Osteocyte (in vitro differentiated cells): ENCODE measurements around the gene MLANA. TPM values are rescaled to one million over a fixed set of nuclear protein-coding genes. Genes with fewer than 3 reads are reported as not detected.

ENCODE experiments used
- DNase-seq: peaks from one replicate; pipeline ENCODE4 v3.0.0; 2021; ENCODE audit warnings: mixed read lengths; ENCODE audit not compliant: unreplicated experiment; ENCODE audit errors: extremely low spot score
- H3K27ac Mint-ChIP-seq: one replicate; pipeline ENCODE4 v1.8.0; 2021; ENCODE audit warnings: mild to moderate bottlenecking, mixed read lengths; ENCODE audit not compliant: unreplicated experiment
- H3K27me3 Mint-ChIP-seq: one replicate; pipeline ENCODE4 v1.8.0; 2021; ENCODE audit warnings: mixed read lengths; ENCODE audit not compliant: unreplicated experiment
- H3K36me3 Mint-ChIP-seq: one replicate; pipeline ENCODE4 v1.8.0; 2021; ENCODE audit warnings: mixed read lengths; ENCODE audit not compliant: unreplicated experiment
- H3K4me1 Mint-ChIP-seq: one replicate; pipeline ENCODE4 v1.8.0; 2021; ENCODE audit warnings: mixed read lengths; ENCODE audit not compliant: unreplicated experiment
- H3K4me3 Mint-ChIP-seq: one replicate; pipeline ENCODE4 v1.8.0; 2021; ENCODE audit warnings: mild to moderate bottlenecking, moderate library complexity, mixed read lengths; ENCODE audit not compliant: unreplicated experiment
- H3K9me3 Mint-ChIP-seq: one replicate; pipeline ENCODE4 v1.8.0; 2021; ENCODE audit warnings: mixed read lengths; ENCODE audit not compliant: unreplicated experiment
- CTCF ChIP-seq: fragments of 200-600 bp; sonication (generic); IDR thresholded peaks from 2 replicates; pipeline ENCODE4 v1.5.0; 2021; ENCODE audit warnings: antibody characterized with exemption, mild to moderate bottlenecking, moderate library complexity
- total RNA-seq: library from RNA; stranded (reverse); gene quantifications from 2 replicates; pipeline ENCODE4 v1.2.1, GENCODE V29; 2021

MLANA gene
- total RNA-seq, 1 donor from 2014 or later: not detected

- Mint-ChIP-seq H3K4me1 (peaks cover 34% of the 10 kb centered on the region), H3K36me3 (peaks cover 2% of the 10 kb centered on the region), H3K4me3 (no peak overlapping the region), H3K27ac (peak overlapping the region; percentile 91), H3K9me3 (no peaks in the 10 kb centered on the region), H3K27me3 (peaks cover 27% of the 10 kb centered on the region)
- no peak for TF ChIP-seq CTCF
- no peak for DNase-seq
Observed at GRCh38 chr9:5845157-5845531, 45.5 kb upstream of the MLANA start.

GRCh38 chr9:5846096-5846495 is 44.6 kb upstream of the MLANA start:
- DNase-seq: no peak
- no peak for TF ChIP-seq CTCF
- Mint-ChIP-seq H3K9me3 (no peaks in the 10 kb centered on the region), H3K4me3 (no peak overlapping the region), H3K4me1 (peaks cover 33% of the 10 kb centered on the region), H3K27me3 (peaks cover 33% of the 10 kb centered on the region), H3K36me3 (peaks cover 2% of the 10 kb centered on the region), H3K27ac (no peak overlapping the region)

GRCh38 chr9:5846501-5846921 is 44.2 kb upstream of the MLANA start:
- peaks cover 36% of the 10 kb centered on the region for H3K27me3 Mint-ChIP-seq
- H3K27ac Mint-ChIP-seq: no peak overlapping the region
- peaks cover 2% of the 10 kb centered on the region for H3K36me3 Mint-ChIP-seq
- TF ChIP-seq CTCF: no peak
- no peak overlapping the region for H3K4me3 Mint-ChIP-seq
- peaks cover 33% of the 10 kb centered on the region for H3K4me1 Mint-ChIP-seq
- H3K9me3 Mint-ChIP-seq: no peaks in the 10 kb centered on the region
- no peak for DNase-seq

GRCh38 chr9:5848372-5848882 is 42.3 kb upstream of the MLANA start:
- Mint-ChIP-seq H3K27ac (no peak overlapping the region), H3K36me3 (peaks cover 2% of the 10 kb centered on the region), H3K4me1 (peaks cover 23% of the 10 kb centered on the region), H3K4me3 (no peak overlapping the region), H3K9me3 (no peaks in the 10 kb centered on the region), H3K27me3 (peaks cover 49% of the 10 kb centered on the region)
- DNase-seq: no peak
- TF ChIP-seq CTCF: no peak

GRCh38 chr9:5850724-5851122 is 40.0 kb upstream of the MLANA start:
- DNase-seq: no peak
- Mint-ChIP-seq H3K4me3 (no peak overlapping the region), H3K9me3 (no peaks in the 10 kb centered on the region), H3K36me3 (peaks cover 6% of the 10 kb centered on the region), H3K4me1 (peaks cover 5% of the 10 kb centered on the region), H3K27me3 (peaks cover 67% of the 10 kb centered on the region), H3K27ac (no peak overlapping the region)
- TF ChIP-seq CTCF: no peak
